Astrocyte (in vitro differentiated cells and primary cell): ENCODE data around the gene MUS81. TPM values are rescaled to one million over a fixed set of nuclear protein-coding genes. Genes with fewer than 3 reads are reported as not detected.

Experiments used
- DNase-seq: peaks from one replicate; pipeline ENCODE4 v3.0.0-alpha.2; 2010; ENCODE audit warnings: low read depth
- FAIRE-seq: peaks from 2 replicates; lab custom pipeline; 2011; peaks lifted over from hg19 to GRCh38; lab: Jason Lieb, UNC
- H2AFZ ChIP-seq: 2 replicates; pipeline ENCODE4 v1.6.0; 2012; ENCODE audit warnings: low read depth, low read length, inconsistent platforms
- H3K27ac ChIP-seq: 2 replicates; pipeline ENCODE4 v1.5.1; 2011; ENCODE audit warnings: low read depth, low read length, inconsistent platforms
- H3K27me3 ChIP-seq: 2 replicates; pipeline ENCODE4 v1.6.0; 2011; ENCODE audit warnings: low read length, inconsistent platforms; ENCODE audit not compliant: insufficient read depth
- H3K36me3 ChIP-seq: 2 replicates; pipeline ENCODE4 v1.5.1; 2011; ENCODE audit warnings: low read length, inconsistent platforms; ENCODE audit not compliant: insufficient read depth
- H3K4me1 ChIP-seq: 2 replicates; pipeline ENCODE4 v1.5.1; 2011; ENCODE audit warnings: low read length, inconsistent platforms; ENCODE audit not compliant: insufficient read depth
- H3K4me2 ChIP-seq: 2 replicates; pipeline ENCODE4 v1.6.0; 2012; ENCODE audit warnings: low read length, inconsistent platforms
- H3K4me3 ChIP-seq: 2 replicates; pipeline ENCODE4 v1.5.1; 2011; ENCODE audit warnings: low read depth, mild to moderate bottlenecking, low read length, inconsistent platforms; ENCODE audit not compliant: insufficient read depth
- H3K79me2 ChIP-seq: 2 replicates; pipeline ENCODE4 v1.6.0; 2012; ENCODE audit warnings: mild to moderate bottlenecking, low read length, inconsistent platforms; ENCODE audit not compliant: insufficient read depth
- H3K9ac ChIP-seq: 2 replicates; pipeline ENCODE4 v1.6.0; 2012; ENCODE audit warnings: mild to moderate bottlenecking, low read length, inconsistent platforms
- H3K9me3 ChIP-seq: 2 replicates; pipeline ENCODE4 v1.5.1; 2012; ENCODE audit warnings: low read depth, mild to moderate bottlenecking, low read length, inconsistent platforms; ENCODE audit not compliant: insufficient read depth
- H4K20me1 ChIP-seq: 2 replicates; pipeline ENCODE4 v1.6.0; 2012; ENCODE audit warnings: low read length, inconsistent platforms; ENCODE audit not compliant: insufficient read depth
- H3K27ac Mint-ChIP-seq: one replicate; pipeline ENCODE4 v1.8.0; 2021; ENCODE audit warnings: mild to moderate bottlenecking, mixed read lengths; ENCODE audit not compliant: unreplicated experiment
- H3K27me3 Mint-ChIP-seq: one replicate; pipeline ENCODE4 v1.8.0; 2021; ENCODE audit warnings: low read depth, mixed read lengths; ENCODE audit not compliant: unreplicated experiment
- H3K36me3 Mint-ChIP-seq: one replicate; pipeline ENCODE4 v1.8.0; 2021; ENCODE audit warnings: low read depth, mixed read lengths; ENCODE audit not compliant: unreplicated experiment
- H3K4me1 Mint-ChIP-seq: one replicate; pipeline ENCODE4 v1.8.0; 2021; ENCODE audit warnings: low read depth, mixed read lengths; ENCODE audit not compliant: unreplicated experiment
- H3K4me3 Mint-ChIP-seq: one replicate; pipeline ENCODE4 v1.8.0; 2021; ENCODE audit warnings: mild to moderate bottlenecking, moderate library complexity, mixed read lengths; ENCODE audit not compliant: unreplicated experiment
- H3K9me3 Mint-ChIP-seq: one replicate; pipeline ENCODE4 v1.8.0; 2021; ENCODE audit warnings: mild to moderate bottlenecking, mixed read lengths; ENCODE audit not compliant: unreplicated experiment
- EZH2 ChIP-seq: IDR thresholded peaks from 2 replicates; pipeline ENCODE4 v1.6.1; 2012; ENCODE audit warnings: mild to moderate bottlenecking, low read length, inconsistent platforms; ENCODE audit not compliant: insufficient read depth
- total RNA-seq: library from RNA; stranded (reverse); gene quantifications from 2 replicates; pipeline ENCODE4 v1.2.1, GENCODE V29; 2021
- TF ChIP-seq, protein P1 (sequence below): IDR thresholded peaks from 2 replicates; pipeline ENCODE4 v1.5.1; 2011; ENCODE audit warnings: low read depth, mild to moderate bottlenecking, inconsistent platforms, low read length, moderate library complexity; ENCODE audit not compliant: insufficient read depth

Gene MUS81
- total RNA-seq, 1 donor from 2014 or later = 59.9 TPM

DNA sequence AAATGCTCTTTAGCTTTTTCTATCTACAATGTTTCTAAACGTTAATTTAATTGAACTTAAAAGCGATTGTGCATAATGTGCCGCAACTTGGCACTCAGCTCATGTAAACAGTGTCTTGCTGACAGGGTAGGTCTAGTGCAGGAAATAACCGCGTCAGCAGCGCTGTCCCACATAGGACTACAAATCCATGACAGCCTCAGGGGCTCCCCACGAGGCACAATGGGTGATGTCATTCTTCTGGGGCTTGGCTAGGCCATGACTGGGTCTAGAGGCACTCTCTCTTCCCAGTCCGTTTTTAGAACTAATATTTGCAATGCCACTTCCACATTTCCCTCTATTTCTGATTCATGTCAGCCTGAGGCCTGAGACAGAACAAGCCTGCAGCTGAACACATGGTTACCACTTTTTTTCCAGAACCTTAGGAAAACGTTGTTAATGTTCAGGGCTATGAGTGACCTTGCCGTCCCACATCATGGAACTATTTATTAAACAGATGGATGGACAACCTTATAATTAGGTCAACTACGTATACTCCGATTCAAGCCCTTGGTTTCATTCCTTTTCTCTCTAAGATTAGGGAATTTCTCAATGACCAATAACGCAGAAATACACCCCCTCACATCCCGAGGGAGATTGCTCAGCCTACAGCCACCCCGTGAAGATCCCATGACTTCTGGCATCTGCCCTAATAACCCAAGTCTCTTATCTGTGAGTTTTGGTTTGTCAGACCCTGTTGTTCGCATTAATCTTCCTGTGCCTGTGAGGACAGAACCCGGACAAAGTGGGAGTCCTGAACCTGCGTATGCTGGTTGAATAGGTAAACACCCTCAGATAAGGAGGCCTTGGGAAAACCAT, 45.9 kb upstream of the MUS81 start:
- TF ChIP-seq EZH2 = no peak
- TF ChIP-seq, protein P1, sequence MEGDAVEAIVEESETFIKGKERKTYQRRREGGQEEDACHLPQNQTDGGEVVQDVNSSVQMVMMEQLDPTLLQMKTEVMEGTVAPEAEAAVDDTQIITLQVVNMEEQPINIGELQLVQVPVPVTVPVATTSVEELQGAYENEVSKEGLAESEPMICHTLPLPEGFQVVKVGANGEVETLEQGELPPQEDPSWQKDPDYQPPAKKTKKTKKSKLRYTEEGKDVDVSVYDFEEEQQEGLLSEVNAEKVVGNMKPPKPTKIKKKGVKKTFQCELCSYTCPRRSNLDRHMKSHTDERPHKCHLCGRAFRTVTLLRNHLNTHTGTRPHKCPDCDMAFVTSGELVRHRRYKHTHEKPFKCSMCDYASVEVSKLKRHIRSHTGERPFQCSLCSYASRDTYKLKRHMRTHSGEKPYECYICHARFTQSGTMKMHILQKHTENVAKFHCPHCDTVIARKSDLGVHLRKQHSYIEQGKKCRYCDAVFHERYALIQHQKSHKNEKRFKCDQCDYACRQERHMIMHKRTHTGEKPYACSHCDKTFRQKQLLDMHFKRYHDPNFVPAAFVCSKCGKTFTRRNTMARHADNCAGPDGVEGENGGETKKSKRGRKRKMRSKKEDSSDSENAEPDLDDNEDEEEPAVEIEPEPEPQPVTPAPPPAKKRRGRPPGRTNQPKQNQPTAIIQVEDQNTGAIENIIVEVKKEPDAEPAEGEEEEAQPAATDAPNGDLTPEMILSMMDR = no peak
- Histone ChIP-seq H3K36me3 (no peaks in the 10 kb centered on the region), H3K27ac (no peak overlapping the region), H3K9ac (no peak overlapping the region), H2AFZ (no peak overlapping the region), H3K4me1 (no peaks in the 10 kb centered on the region), H3K9me3 (no peaks in the 10 kb centered on the region), H3K79me2 (no peaks in the 10 kb centered on the region), H3K4me2 (no peak overlapping the region), H3K4me3 (no peak overlapping the region), H3K27me3 (peaks cover 5% of the 10 kb centered on the region), H4K20me1 (no peaks in the 10 kb centered on the region)
- Mint-ChIP-seq H3K36me3 (peaks cover 7% of the 10 kb centered on the region), H3K9me3 (no peaks in the 10 kb centered on the region), H3K4me3 (no peak overlapping the region), H3K27me3 (peaks cover 33% of the 10 kb centered on the region), H3K4me1 (no peaks in the 10 kb centered on the region), H3K27ac (no peak overlapping the region)
- FAIRE-seq (no peak), DNase-seq (no peak)

DNA sequence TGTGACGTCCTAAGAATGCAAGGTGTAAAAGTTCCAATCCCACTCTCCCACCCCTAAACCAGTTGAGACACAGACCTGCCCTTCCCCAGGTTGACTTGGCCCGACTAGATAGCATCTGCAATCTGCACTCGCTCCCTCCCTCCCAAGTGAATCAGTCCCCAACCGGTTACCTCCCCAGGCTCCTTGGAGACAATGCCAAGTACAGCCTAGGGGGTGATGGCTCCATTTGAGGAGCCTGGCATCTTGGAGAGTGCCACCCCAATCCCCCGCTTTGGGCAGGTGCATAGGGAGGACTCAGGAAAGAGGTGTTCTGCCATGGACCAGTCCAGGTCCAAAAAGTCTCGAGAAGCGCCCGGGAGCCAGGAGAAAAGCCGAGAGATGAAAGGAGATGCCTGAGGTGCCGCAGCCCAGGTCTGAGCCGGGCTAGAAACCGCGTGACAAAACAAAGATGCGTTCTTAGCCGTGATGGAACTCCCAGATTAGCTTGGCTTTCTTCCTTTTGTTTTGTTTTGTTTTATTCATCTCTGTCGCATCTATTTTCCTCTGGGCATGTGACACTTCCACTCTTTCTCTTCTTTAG, 45.2 kb upstream of the MUS81 start:
- no peak overlapping the region for H3K4me2 ChIP-seq
- no peak overlapping the region for H2AFZ ChIP-seq
- H3K27ac ChIP-seq = no peak overlapping the region
- H4K20me1 ChIP-seq = no peaks in the 10 kb centered on the region
- H3K4me1 ChIP-seq = no peaks in the 10 kb centered on the region
- no peak overlapping the region for H3K9ac ChIP-seq
- no peaks in the 10 kb centered on the region for H3K9me3 Mint-ChIP-seq
- TF ChIP-seq, protein P1 = no peak
- no peak for TF ChIP-seq EZH2
- H3K4me3 ChIP-seq = no peak overlapping the region
- no peaks in the 10 kb centered on the region for H3K9me3 ChIP-seq
- peaks cover 33% of the 10 kb centered on the region for H3K27me3 Mint-ChIP-seq
- H3K27me3 ChIP-seq = peaks cover 5% of the 10 kb centered on the region
- no peak for FAIRE-seq
- H3K36me3 ChIP-seq = no peaks in the 10 kb centered on the region
- no peak overlapping the region for H3K4me3 Mint-ChIP-seq
- H3K27ac Mint-ChIP-seq = no peak overlapping the region
- no peaks in the 10 kb centered on the region for H3K4me1 Mint-ChIP-seq
- H3K79me2 ChIP-seq = no peaks in the 10 kb centered on the region
- no peak for DNase-seq
- peaks cover 7% of the 10 kb centered on the region for H3K36me3 Mint-ChIP-seq

DNA sequence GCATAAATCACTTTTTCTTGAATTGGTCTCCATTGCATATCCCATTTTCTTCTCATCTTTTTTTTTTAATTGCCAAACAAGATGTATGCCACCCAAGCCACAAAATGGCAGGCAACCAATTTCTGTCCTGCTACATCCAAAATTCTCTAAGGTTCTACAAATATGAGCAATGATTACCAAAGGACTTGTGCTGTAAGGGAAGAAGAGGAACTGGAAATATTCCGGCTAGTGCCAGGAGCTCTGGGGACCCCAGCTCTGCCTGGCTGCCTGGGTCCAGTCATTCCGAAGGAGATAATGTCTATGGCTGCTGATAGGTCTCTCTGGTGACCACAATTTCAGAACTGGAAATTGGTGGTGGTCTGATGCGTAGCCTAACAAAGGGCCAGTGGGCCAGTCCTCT, 43.5 kb upstream of the MUS81 start:
- H3K4me1 ChIP-seq = no peaks in the 10 kb centered on the region
- no peak overlapping the region for H3K4me2 ChIP-seq
- no peak for DNase-seq
- peaks cover 5% of the 10 kb centered on the region for H3K27me3 ChIP-seq
- H3K4me3 Mint-ChIP-seq = peak overlapping the region; percentile 88
- FAIRE-seq = no peak
- no peaks in the 10 kb centered on the region for H3K36me3 Mint-ChIP-seq
- H3K27ac ChIP-seq = no peak overlapping the region
- no peak for TF ChIP-seq EZH2
- TF ChIP-seq, protein P1 = no peak
- no peaks in the 10 kb centered on the region for H3K36me3 ChIP-seq
- no peaks in the 10 kb centered on the region for H3K79me2 ChIP-seq
- H3K9me3 Mint-ChIP-seq = no peaks in the 10 kb centered on the region
- no peak overlapping the region for H3K4me3 ChIP-seq
- no peaks in the 10 kb centered on the region for H3K9me3 ChIP-seq
- no peak overlapping the region for H3K9ac ChIP-seq
- H2AFZ ChIP-seq = no peak overlapping the region
- peaks cover 18% of the 10 kb centered on the region for H3K27me3 Mint-ChIP-seq
- no peaks in the 10 kb centered on the region for H4K20me1 ChIP-seq
- no peaks in the 10 kb centered on the region for H3K4me1 Mint-ChIP-seq
- no peak overlapping the region for H3K27ac Mint-ChIP-seq
